Spleen (tissue), 7 donors: ENCODE data around the gene PHKB.

ENCODE experiments used
- POLR2AphosphoS5 ChIP-seq, 3 donors: sonication (generic); formaldehyde crosslinking; IDR thresholded peaks; one replicate each; pipeline ENCODE4 v1.5.1; 2017; ENCODE audit warnings: antibody characterized with exemption in 3 of 3
- TF ChIP-seq, protein P1 (sequence below), 11 experiments: fragments of 200-600 bp in 7 of 11; fragments of 450-650 bp in 4 of 11; sonication (generic) in 4 of 11; IDR thresholded peaks in 8 of 11; conservative IDR thresholded peaks in 3 of 11; 1 replicate in 7 of 11; 2 replicates in 4 of 11; pipeline versions ENCODE4 v1.4.0 to v1.8.0; 2016 to 2021; ENCODE audit warnings: antibody characterized with exemption in 11 of 11, inconsistent platforms in 4 of 11, mild to moderate bottlenecking in 1 of 11
- donor health status: DM: no; HTN: no; CAD: no; lungs with moderate emphysema.
- donor health status: DM: no; HTN: no; CAD: no.
- donor health status: DM: no; HTN: no; CAD: no.

DNA sequence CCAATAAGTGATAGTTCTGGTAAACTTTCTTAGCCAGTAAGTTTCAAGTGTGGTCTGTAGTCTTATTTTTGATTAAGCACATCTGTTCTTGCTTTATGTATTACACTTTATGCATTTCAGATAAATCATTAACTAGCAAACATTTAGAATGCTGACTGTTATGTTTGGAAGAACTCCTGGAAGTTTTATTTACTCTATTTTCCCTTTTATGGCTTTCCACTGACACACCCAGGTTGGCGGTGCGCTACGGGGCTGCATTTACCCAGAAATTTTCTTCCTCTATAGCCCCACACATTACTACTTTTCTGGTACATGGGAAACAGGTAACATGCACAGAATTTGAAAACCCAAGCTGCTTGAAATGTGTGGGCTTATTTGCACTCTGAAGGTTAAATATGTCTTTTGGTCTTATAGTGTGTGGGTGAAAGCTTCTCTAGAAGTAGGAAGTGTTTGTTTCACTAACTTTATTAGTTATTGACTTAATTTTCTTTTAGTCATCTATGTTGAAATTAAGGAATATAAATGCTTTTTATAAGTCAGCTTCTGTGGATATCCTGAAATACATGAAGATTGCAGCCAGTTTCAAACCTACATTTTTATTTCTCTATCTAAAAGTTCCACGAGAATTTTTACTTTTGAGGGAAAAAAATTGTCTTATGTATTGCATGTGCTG, 203.7 kb downstream of the PHKB start:
- TF ChIP-seq, protein P1, sequence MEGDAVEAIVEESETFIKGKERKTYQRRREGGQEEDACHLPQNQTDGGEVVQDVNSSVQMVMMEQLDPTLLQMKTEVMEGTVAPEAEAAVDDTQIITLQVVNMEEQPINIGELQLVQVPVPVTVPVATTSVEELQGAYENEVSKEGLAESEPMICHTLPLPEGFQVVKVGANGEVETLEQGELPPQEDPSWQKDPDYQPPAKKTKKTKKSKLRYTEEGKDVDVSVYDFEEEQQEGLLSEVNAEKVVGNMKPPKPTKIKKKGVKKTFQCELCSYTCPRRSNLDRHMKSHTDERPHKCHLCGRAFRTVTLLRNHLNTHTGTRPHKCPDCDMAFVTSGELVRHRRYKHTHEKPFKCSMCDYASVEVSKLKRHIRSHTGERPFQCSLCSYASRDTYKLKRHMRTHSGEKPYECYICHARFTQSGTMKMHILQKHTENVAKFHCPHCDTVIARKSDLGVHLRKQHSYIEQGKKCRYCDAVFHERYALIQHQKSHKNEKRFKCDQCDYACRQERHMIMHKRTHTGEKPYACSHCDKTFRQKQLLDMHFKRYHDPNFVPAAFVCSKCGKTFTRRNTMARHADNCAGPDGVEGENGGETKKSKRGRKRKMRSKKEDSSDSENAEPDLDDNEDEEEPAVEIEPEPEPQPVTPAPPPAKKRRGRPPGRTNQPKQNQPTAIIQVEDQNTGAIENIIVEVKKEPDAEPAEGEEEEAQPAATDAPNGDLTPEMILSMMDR (IDR thresholded peaks at IDR 0.05 in 8 of 11, conservative IDR thresholded peaks at IDR 0.05 in 3 of 11) = no peak
- TF ChIP-seq POLR2AphosphoS5 (IDR thresholded peaks at IDR 0.05) = no peak
